ENCODE data around the gene FIBCD1. TPM values are rescaled to one million over a fixed set of nuclear protein-coding genes. Genes with fewer than 3 reads are reported as not detected.

The FIBCD1 gene
- total RNA-seq, 1 donor = 5.1 TPM

GRCh38 chr9:130919559-130920145 lies 19.4 kb downstream of the FIBCD1 start:
- Histone ChIP-seq H3K36me3 (ENCODE audit: insufficient read depth, low read length) (no peaks in the 10 kb centered on the region), H3K4me1 (ENCODE audit: insufficient read depth, low read length) (no peaks in the 10 kb centered on the region), H4K20me1 (ENCODE audit: insufficient read depth, low read length) (no peaks in the 10 kb centered on the region), H2AFZ (ENCODE audit: low read length) (no peak overlapping the region), H3K9me3 (ENCODE audit: low read depth, low read length) (no peaks in the 10 kb centered on the region), H3K27ac (ENCODE audit: low read depth, low read length) (no peak overlapping the region), H3K79me2 (ENCODE audit: insufficient read depth, low read length) (no peaks in the 10 kb centered on the region), H3K27me3 (ENCODE audit: insufficient read depth, low read length) (peaks cover 13% of the 10 kb centered on the region), H3K4me2 (ENCODE audit: insufficient read depth, low read length) (no peak overlapping the region), H3K4me3 (ENCODE audit: insufficient read depth, low read length) (no peak overlapping the region)
- TF ChIP-seq CTCF (IDR thresholded peaks at IDR 0.05; ENCODE audit: extremely low read depth, low read depth, low read length) = no peak
- DNase-seq (ENCODE audit: insufficient read length, low spot score, missing footprints) = no peak

GRCh38 chr9:130918826-130919558 lies 20.1 kb downstream of the FIBCD1 start:
- H3K36me3 ChIP-seq (ENCODE audit: insufficient read depth, low read length) = no peaks in the 10 kb centered on the region
- no peak for TF ChIP-seq CTCF (IDR thresholded peaks at IDR 0.05; ENCODE audit: extremely low read depth, low read depth, low read length)
- H2AFZ ChIP-seq (ENCODE audit: low read length) = no peak overlapping the region
- no peaks in the 10 kb centered on the region for H3K4me1 ChIP-seq (ENCODE audit: insufficient read depth, low read length)
- no peaks in the 10 kb centered on the region for H3K79me2 ChIP-seq (ENCODE audit: insufficient read depth, low read length)
- no peak overlapping the region for H3K4me3 ChIP-seq (ENCODE audit: insufficient read depth, low read length)
- no peaks in the 10 kb centered on the region for H4K20me1 ChIP-seq (ENCODE audit: insufficient read depth, low read length)
- DNase-seq (ENCODE audit: insufficient read length, low spot score, missing footprints) = no peak
- H3K27ac ChIP-seq (ENCODE audit: low read depth, low read length) = no peak overlapping the region
- H3K4me2 ChIP-seq (ENCODE audit: insufficient read depth, low read length) = no peak overlapping the region
- no peaks in the 10 kb centered on the region for H3K9me3 ChIP-seq (ENCODE audit: low read depth, low read length)
- peaks cover 13% of the 10 kb centered on the region for H3K27me3 ChIP-seq (ENCODE audit: insufficient read depth, low read length)

GRCh38 chr9:130918101-130918825 lies 20.8 kb downstream of the FIBCD1 start:
- Histone ChIP-seq H3K79me2 (ENCODE audit: insufficient read depth, low read length) (no peaks in the 10 kb centered on the region), H3K4me3 (ENCODE audit: insufficient read depth, low read length) (no peak overlapping the region), H3K9me3 (ENCODE audit: low read depth, low read length) (no peaks in the 10 kb centered on the region), H3K36me3 (ENCODE audit: insufficient read depth, low read length) (no peaks in the 10 kb centered on the region), H3K27ac (ENCODE audit: low read depth, low read length) (no peak overlapping the region), H3K4me2 (ENCODE audit: insufficient read depth, low read length) (no peak overlapping the region), H2AFZ (ENCODE audit: low read length) (no peak overlapping the region), H4K20me1 (ENCODE audit: insufficient read depth, low read length) (no peaks in the 10 kb centered on the region), H3K27me3 (ENCODE audit: insufficient read depth, low read length) (peaks cover 13% of the 10 kb centered on the region), H3K4me1 (ENCODE audit: insufficient read depth, low read length) (no peaks in the 10 kb centered on the region)
- no peak for DNase-seq (ENCODE audit: insufficient read length, low spot score, missing footprints)
- no peak for TF ChIP-seq CTCF (IDR thresholded peaks at IDR 0.05; ENCODE audit: extremely low read depth, low read depth, low read length)
